ENCODE results near the gene EEF1G. TPM values are rescaled to one million over a fixed set of nuclear protein-coding genes. Genes with fewer than 3 reads are reported as not detected.

EEF1G gene
- total RNA-seq, 1 donor from 2014 or later, result 1,931 TPM

DNA sequence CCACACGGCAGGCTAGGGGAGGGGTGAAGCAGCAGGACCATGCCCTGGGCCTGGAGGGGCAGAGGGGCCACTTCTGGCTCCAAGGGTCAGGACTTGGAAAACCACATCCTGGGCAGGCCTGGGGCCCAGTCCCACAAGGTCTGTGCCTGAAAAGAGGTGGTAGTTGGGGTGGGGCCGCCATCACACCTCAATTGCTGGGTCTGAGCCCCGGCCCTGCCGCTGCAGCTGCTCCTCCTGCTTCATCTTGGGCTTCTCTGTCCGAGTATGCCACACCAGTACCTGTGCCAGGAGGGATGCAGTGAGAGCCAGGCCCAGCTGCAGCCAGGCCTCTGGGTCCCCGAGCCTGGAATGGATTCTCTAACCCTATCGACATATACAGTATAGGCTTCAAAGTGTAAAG is 41.8 kb upstream of the EEF1G start:
- Mint-ChIP-seq H3K27me3 (no peaks in the 10 kb centered on the region), H3K4me1 (ENCODE audit: low read depth) (peaks cover 5% of the 10 kb centered on the region)

DNA sequence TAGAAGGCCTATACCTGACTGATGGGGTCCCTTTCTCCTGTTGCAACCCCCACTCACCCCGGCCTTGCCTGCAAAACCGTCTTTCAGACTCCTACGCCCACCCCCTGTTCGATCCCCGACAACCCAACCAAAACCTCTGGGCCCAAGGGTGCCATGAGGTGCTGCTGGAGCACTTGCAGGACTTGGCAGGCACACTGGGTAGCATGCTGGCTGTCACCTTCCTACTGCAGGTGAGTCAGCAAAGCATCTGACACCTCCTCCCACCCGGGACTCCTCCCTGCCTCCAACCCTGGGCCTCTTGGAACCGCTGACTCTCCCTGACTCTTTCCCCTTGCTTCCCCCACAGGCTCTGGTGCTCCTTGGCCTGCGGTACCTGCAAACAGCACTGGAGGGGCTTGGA is 40.6 kb upstream of the EEF1G start:
- Mint-ChIP-seq H3K4me1 (ENCODE audit: low read depth) (peaks cover 5% of the 10 kb centered on the region), H3K9me3 (ENCODE audit: low read depth) (no peaks in the 10 kb centered on the region), H3K36me3 (ENCODE audit: insufficient read depth) (no peaks in the 10 kb centered on the region), H3K27ac (peak overlapping the region; percentile 94), H3K27me3 (no peaks in the 10 kb centered on the region), H3K4me3 (ENCODE audit: low read depth) (no peak overlapping the region)
- TF ChIP-seq, protein P1, sequence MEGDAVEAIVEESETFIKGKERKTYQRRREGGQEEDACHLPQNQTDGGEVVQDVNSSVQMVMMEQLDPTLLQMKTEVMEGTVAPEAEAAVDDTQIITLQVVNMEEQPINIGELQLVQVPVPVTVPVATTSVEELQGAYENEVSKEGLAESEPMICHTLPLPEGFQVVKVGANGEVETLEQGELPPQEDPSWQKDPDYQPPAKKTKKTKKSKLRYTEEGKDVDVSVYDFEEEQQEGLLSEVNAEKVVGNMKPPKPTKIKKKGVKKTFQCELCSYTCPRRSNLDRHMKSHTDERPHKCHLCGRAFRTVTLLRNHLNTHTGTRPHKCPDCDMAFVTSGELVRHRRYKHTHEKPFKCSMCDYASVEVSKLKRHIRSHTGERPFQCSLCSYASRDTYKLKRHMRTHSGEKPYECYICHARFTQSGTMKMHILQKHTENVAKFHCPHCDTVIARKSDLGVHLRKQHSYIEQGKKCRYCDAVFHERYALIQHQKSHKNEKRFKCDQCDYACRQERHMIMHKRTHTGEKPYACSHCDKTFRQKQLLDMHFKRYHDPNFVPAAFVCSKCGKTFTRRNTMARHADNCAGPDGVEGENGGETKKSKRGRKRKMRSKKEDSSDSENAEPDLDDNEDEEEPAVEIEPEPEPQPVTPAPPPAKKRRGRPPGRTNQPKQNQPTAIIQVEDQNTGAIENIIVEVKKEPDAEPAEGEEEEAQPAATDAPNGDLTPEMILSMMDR (IDR thresholded peaks at IDR 0.05; ENCODE audit: unreplicated experiment), result no peak
- no peak for DNase-seq (ENCODE audit: low spot score, unreplicated experiment)

More for the DNA sequence above, 41.8 kb upstream of the EEF1G start:
- DNase-seq (ENCODE audit: low spot score, unreplicated experiment), result no peak
- Mint-ChIP-seq H3K27ac (no peak overlapping the region), H3K4me3 (ENCODE audit: low read depth) (no peak overlapping the region), H3K9me3 (ENCODE audit: low read depth) (no peaks in the 10 kb centered on the region), H3K36me3 (ENCODE audit: insufficient read depth) (no peaks in the 10 kb centered on the region)
- TF ChIP-seq, protein P1 (IDR thresholded peaks at IDR 0.05; ENCODE audit: unreplicated experiment), result no peak

DNA sequence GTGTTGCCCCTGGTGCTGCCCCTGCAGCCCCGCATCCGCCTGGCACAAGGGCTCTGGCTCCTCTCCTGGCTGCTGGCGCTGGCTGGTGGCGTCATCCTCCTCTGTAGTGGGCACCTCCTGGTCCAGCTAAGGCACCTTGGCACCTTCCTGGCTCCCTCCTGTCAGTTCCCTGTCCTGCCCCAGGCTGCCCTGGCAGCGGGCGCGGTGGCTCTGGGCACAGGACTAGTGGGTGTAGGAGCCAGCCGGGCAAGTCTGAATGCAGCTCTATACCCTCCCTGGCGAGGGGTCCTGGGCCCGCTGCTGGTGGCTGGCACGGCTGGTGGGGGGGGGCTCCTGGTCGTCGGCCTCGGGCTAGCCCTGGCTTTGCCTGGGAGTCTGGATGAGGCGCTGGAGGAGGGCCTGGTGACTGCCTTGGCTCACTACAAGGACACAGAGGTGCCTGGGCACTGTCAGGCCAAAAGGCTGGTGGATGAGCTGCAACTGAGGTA is 39.6 kb upstream of the EEF1G start:
- TF ChIP-seq, protein P1 (IDR thresholded peaks at IDR 0.05; ENCODE audit: unreplicated experiment), result no peak
- Mint-ChIP-seq H3K27me3 (no peaks in the 10 kb centered on the region), H3K9me3 (ENCODE audit: low read depth) (no peaks in the 10 kb centered on the region), H3K4me1 (ENCODE audit: low read depth) (peaks cover 5% of the 10 kb centered on the region), H3K27ac (no peak overlapping the region), H3K4me3 (ENCODE audit: low read depth) (no peak overlapping the region), H3K36me3 (ENCODE audit: insufficient read depth) (peaks cover 2% of the 10 kb centered on the region)
- DNase-seq (ENCODE audit: low spot score, unreplicated experiment), result no peak

DNA sequence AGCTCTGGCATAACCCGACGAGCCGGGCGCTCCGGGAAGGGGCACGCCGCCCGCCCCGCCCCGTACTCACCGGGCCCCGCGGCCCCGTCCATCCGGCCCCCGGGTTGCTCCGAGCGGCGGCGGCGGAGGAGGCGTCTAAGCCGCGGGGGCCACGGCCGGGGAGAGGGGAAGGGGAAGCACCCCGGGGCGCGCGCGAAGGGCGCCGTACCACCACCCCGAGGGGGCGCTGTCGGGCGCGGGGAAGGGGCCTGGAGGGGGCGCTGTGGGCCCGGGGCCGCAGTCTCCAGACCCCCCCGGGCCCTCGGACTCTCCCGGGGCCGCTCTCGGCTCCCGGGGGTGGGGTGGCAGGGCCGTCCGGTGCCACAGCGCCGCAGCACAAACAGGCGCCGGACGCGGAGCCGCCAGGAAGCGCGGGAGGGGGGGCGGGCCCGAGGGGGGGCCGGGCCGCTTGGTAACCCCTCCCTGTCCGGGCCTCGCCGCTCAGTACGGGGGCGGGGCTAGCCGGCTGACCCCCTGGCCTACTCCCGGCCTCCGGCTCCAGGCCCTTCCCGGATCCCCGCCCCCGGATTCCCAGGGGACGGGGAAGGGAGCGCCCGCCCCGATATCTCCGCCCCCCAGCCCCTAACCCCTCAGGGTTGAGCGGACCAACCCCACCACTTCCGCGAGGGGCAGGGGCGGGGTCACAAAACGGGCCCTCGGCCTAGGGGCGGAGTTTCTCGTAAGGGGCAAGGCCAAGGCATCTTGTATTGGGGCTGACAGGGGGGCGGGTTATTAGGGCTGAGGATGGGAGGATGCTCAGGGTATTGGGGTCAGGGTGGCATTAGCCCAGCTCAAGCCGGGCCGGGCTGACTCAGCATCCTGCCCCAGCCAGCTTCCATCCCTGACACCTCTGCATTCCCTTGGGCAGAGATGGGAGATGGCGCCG is 38.9 kb upstream of the EEF1G start, which contains the start of the genes EML3 and ROM1:
TSS of gene EML3 (minus strand) at position 410 of the 925 bp plus-strand sequence. CDS start at position 92, 318 bp downstream.
TSS of gene ROM1 (plus strand) at position 892 of the 925 bp plus-strand sequence. CDS start at position 917, 25 bp downstream.
- DNase-seq (ENCODE audit: low spot score, unreplicated experiment), result peak; percentile 77
- peak within 1 kb of the TSS; percentile 93 for H3K4me3 Mint-ChIP-seq (ENCODE audit: low read depth)
- H3K27ac Mint-ChIP-seq, result peak within 1 kb of the TSS; percentile 95
- H3K27me3 Mint-ChIP-seq, result no peaks in the 10 kb centered on the region
- H3K9me3 Mint-ChIP-seq (ENCODE audit: low read depth), result no peaks in the 10 kb centered on the region
- H3K36me3 Mint-ChIP-seq (ENCODE audit: insufficient read depth), result peaks cover 2% of the 10 kb centered on the region
- TF ChIP-seq, protein P1 (IDR thresholded peaks at IDR 0.05; ENCODE audit: unreplicated experiment), result peak; percentile 99
- H3K4me1 Mint-ChIP-seq (ENCODE audit: low read depth), result peaks cover 5% of the 10 kb centered on the region

DNA sequence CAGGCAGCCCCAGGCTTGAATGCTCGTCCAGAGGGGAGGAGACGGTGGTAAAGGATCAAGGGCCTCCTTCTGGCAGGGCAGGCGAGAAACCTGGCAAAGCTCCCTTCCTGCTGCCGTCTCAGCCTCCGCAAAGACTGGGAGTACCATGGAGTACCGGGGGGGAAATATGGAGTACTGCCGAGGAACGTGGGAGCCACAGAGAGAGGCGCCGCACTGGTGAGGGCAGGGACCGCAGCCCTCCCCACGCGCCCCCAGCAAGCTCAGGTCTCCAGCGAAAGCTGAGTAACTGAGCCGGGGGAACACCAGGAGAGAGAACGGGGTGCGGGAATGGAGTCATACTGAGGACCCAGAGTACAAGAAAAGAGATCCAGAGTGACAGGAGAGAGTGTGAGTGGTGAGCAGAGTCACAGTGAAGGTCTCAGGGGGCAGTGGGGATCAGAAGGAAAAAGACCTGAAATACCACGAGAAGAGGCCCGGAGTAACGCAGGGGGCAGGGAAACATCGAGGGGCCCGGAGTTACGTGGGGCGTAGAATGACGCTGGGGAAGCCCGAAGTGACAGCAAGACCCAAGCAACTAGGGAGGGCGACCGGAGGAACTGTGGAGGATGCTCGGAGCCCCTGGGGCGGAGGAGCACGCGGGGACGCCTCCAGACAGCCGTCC is 38.1 kb upstream of the EEF1G start:
- peak overlapping the region; percentile 93 for H3K4me3 Mint-ChIP-seq (ENCODE audit: low read depth)

More for the DNA sequence above, 38.1 kb upstream of the EEF1G start:
- peaks cover 6% of the 10 kb centered on the region for H3K4me1 Mint-ChIP-seq (ENCODE audit: low read depth)
- peaks cover 2% of the 10 kb centered on the region for H3K36me3 Mint-ChIP-seq (ENCODE audit: insufficient read depth)
- TF ChIP-seq, protein P1 (IDR thresholded peaks at IDR 0.05; ENCODE audit: unreplicated experiment), result no peak
- peak overlapping the region; percentile 95 for H3K27ac Mint-ChIP-seq
- no peak for DNase-seq (ENCODE audit: low spot score, unreplicated experiment)
- H3K9me3 Mint-ChIP-seq (ENCODE audit: low read depth), result no peaks in the 10 kb centered on the region
- H3K27me3 Mint-ChIP-seq, result no peaks in the 10 kb centered on the region
